ENCODE results near the gene PLSCR1. TPM values are rescaled to one million over a fixed set of nuclear protein-coding genes. Genes with fewer than 3 reads are reported as not detected.

Gene PLSCR1
- total and polyA plus RNA-seq, 9 of the 15 experiments (the other 6 are each of a cell fraction or from before 2014, with no cell fraction given) = 40.6 to 122 (median 69.1) TPM

DNA sequence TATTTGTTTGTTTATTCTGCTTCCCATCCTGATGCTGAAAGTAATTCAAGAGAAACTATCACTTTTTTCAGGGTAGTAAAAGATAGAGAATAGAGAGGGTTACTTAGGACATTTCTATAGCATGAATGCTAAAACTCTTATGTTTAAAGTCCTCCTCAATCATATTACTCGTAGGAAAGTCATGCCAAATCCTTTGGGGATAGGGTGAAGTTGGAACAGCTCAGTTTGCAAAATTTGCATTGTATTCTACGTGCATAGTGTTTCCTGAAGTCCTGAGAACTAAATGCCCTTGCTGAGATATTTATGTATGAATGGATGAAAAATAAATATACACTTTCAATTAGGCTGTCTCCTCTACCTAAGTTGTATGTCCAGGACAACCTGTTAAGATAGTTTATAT is 46.1 kb upstream of the PLSCR1 start:
- Histone ChIP-seq H4K20me1 (replicated peaks; ENCODE audit: control insufficient read depth, insufficient read depth, low read length) (no peaks in the 10 kb centered on the region), H3K79me2 (ENCODE audit: control insufficient read depth, insufficient read depth, low read length) (no peaks in the 10 kb centered on the region), H3K9me3 (replicated peaks; ENCODE audit: control insufficient read depth, insufficient read depth, low read depth, low read length) (no peaks in the 10 kb centered on the region), H3K4me2 (ENCODE audit: insufficient read depth, low read length) (no peak overlapping the region), H3K4me3 (no peak overlapping the region), H3K27ac (ENCODE audit: extremely low read depth, low read depth, low read length) (no peak overlapping the region), H2AFZ (ENCODE audit: low read depth, low read length) (no peak overlapping the region), H3K9me1 (ENCODE audit: control insufficient read depth, insufficient read depth, low read length) (no peaks in the 10 kb centered on the region), H3K36me3 (ENCODE audit: control insufficient read depth, insufficient read depth, low read length) (no peaks in the 10 kb centered on the region), H3K27me3 (ENCODE audit: control insufficient read depth in 2 of 2, insufficient read depth in 2 of 2, low read length in 2 of 2) (no peaks in the 10 kb centered on the region), H3K4me1 (replicated peaks in 1 of 2; ENCODE audit: control insufficient read depth in 2 of 2, insufficient read depth in 2 of 2, low read length in 2 of 2) (no peaks in the 10 kb centered on the region), H3K9ac (ENCODE audit: insufficient read depth in 1 of 2, low read depth in 2 of 2, low read length in 2 of 2) (no peak overlapping the region)
- no TSS peak for BruUV-seq (replicated peaks)
- ChIA-PET POLR2A (no interaction called here), CTCF (ENCODE audit: low intra/inter-chr PET ratio) (interaction anchor here (0.6 to 0.7 kb wide), 2 partner anchors 36 to 716 kb away, joined by 3 to 4 read pairs; no protein-coding TSS in a partner anchor)
- FAIRE-seq (no peak), ATAC-seq (no peak), DNase-seq (ENCODE audit: extremely low read depth in 1 of 4, low spot score in 3 of 4) (no peak)
- WGBS (ENCODE audit: insufficient coverage, low coverage, missing lambda C conversion rate) = 0% methylated on average over 2 of the region's 2 CpGs
- intact Hi-C loops (cut with micrococcal nuclease) (loop anchor here (2.0 kb wide), 1 partner anchor 50 kb away; no protein-coding TSS in a partner anchor), in situ Hi-C loops (cut with MboI) (loop anchor here (25.0 kb wide), 2 partner anchors 253 to 528 kb away; no protein-coding TSS in a partner anchor)
- TF ChIP-seq, protein P1, sequence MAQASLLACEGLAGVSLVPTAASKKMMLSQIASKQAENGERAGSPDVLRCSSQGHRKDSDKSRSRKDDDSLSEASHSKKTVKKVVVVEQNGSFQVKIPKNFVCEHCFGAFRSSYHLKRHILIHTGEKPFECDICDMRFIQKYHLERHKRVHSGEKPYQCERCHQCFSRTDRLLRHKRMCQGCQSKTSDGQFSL (CRISPR knock-in tag; IDR thresholded peaks at IDR 0.05) = no peak
- TF ChIP-seq, protein P1 (tag; IDR thresholded peaks at IDR 0.05) = no peak
- TF ChIP-seq NFE2 (IDR thresholded peaks at IDR 0.05; ENCODE audit: low read depth) (no peak), TCF3 (CRISPR knock-in tag; IDR thresholded peaks at IDR 0.05) (no peak), RFX7 (CRISPR knock-in tag; IDR thresholded peaks at IDR 0.05) (no peak), ZNF57 (CRISPR knock-in tag; IDR thresholded peaks at IDR 0.05) (no peak), DDX20 (tag; IDR thresholded peaks at IDR 0.05; ENCODE audit: low read depth) (no peak), POLR2B (IDR thresholded peaks at IDR 0.05; ENCODE audit: low read depth, partially characterized antibody) (no peak), ATF1 (CRISPR knock-in tag; IDR thresholded peaks at IDR 0.05) (no peak), ATF1 (tag; IDR thresholded peaks at IDR 0.05) (no peak), CBX8 (IDR thresholded peaks at IDR 0.05; ENCODE audit: borderline replicate concordance, extremely low read depth, low read depth, low read length, poor library complexity, severe bottlenecking) (no peak), DNMT1 (IDR thresholded peaks at IDR 0.05) (no peak)
- TF ChIP-seq, protein P2, sequence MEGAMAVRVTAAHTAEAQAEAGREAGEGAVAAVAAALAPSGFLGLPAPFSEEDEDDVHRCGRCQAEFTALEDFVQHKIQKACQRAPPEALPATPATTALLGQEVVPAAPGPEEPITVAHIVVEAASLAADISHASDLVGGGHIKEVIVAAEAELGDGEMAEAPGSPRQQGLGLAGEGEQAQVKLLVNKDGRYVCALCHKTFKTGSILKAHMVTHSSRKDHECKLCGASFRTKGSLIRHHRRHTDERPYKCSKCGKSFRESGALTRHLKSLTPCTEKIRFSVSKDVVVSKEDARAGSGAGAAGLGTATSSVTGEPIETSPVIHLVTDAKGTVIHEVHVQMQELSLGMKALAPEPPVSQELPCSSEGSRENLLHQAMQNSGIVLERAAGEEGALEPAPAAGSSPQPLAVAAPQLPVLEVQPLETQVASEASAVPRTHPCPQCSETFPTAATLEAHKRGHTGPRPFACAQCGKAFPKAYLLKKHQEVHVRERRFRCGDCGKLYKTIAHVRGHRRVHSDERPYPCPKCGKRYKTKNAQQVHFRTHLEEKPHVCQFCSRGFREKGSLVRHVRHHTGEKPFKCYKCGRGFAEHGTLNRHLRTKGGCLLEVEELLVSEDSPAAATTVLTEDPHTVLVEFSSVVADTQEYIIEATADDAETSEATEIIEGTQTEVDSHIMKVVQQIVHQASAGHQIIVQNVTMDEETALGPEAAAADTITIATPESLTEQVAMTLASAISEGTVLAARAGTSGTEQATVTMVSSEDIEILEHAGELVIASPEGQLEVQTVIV (CRISPR knock-in tag; IDR thresholded peaks at IDR 0.05; ENCODE audit: borderline replicate concordance) = no peak
- TF ChIP-seq, protein P3, sequence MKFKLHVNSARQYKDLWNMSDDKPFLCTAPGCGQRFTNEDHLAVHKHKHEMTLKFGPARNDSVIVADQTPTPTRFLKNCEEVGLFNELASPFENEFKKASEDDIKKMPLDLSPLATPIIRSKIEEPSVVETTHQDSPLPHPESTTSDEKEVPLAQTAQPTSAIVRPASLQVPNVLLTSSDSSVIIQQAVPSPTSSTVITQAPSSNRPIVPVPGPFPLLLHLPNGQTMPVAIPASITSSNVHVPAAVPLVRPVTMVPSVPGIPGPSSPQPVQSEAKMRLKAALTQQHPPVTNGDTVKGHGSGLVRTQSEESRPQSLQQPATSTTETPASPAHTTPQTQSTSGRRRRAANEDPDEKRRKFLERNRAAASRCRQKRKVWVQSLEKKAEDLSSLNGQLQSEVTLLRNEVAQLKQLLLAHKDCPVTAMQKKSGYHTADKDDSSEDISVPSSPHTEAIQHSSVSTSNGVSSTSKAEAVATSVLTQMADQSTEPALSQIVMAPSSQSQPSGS (CRISPR knock-in tag; IDR thresholded peaks at IDR 0.05) = no peak
- TF ChIP-seq, protein P4, sequence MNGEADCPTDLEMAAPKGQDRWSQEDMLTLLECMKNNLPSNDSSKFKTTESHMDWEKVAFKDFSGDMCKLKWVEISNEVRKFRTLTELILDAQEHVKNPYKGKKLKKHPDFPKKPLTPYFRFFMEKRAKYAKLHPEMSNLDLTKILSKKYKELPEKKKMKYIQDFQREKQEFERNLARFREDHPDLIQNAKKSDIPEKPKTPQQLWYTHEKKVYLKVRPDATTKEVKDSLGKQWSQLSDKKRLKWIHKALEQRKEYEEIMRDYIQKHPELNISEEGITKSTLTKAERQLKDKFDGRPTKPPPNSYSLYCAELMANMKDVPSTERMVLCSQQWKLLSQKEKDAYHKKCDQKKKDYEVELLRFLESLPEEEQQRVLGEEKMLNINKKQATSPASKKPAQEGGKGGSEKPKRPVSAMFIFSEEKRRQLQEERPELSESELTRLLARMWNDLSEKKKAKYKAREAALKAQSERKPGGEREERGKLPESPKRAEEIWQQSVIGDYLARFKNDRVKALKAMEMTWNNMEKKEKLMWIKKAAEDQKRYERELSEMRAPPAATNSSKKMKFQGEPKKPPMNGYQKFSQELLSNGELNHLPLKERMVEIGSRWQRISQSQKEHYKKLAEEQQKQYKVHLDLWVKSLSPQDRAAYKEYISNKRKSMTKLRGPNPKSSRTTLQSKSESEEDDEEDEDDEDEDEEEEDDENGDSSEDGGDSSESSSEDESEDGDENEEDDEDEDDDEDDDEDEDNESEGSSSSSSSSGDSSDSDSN (IDR thresholded peaks at IDR 0.05; ENCODE audit: borderline replicate concordance in 1 of 2, low read depth in 2 of 2, low read length in 2 of 2) = no peak

Data from K562 (cell line).